NCI-H2107 (cell line): ENCODE data around the gene CS.
"Not testable (repeated sequence)": the region's sequence is repeated elsewhere in the genome, so short reads cannot be mapped to it uniquely, and the experiment has no call there.

Source experiments
- DNase-seq: peaks from one replicate; lab custom pipeline; 2025; lab: John Stamatoyannopoulos, UW

Gene CS

DNA sequence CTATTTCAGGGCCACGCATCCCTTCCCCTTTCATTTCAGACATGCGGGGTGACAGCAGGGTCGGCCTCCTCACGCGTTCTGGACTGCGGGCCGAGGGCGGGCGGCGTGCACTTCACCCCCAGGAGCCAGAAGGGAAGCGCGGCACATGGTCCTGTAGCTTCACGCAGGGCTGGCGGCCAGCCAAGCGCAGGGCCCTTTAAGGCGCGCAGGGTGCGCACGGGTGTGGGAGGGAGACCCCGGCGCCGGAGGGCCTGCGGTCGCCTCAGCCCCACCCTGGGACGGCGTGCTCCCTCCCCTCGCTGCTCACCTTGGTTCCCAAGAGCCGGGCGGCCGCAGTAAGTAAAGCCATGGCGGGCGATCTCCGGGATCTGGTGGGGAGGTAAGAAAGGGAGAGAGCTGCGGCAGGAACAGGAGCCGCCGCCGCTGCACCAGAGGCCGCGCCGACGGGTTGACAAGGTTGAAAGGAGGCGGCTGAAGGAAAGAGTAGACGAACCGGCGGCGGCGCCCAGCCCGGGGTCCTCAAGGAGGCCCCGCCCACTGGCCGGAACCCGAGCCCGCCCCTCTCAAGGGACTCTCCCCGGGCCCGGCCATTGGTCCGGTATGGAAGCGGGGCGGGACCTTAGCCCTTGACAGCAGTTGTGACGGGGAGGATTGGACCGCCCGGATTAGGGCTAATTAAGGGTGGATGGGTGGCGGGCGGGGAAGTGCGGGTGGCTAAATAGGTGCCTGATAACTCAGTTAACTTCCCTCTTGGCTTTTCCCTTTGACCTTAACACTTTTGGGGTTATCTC, at the start of gene CS:
TSS of gene CS (minus strand) at position 478 of the 791 bp plus-strand sequence. CDS start at position 349, 129 bp downstream.
- DNase-seq: peak; percentile 98

DNA sequence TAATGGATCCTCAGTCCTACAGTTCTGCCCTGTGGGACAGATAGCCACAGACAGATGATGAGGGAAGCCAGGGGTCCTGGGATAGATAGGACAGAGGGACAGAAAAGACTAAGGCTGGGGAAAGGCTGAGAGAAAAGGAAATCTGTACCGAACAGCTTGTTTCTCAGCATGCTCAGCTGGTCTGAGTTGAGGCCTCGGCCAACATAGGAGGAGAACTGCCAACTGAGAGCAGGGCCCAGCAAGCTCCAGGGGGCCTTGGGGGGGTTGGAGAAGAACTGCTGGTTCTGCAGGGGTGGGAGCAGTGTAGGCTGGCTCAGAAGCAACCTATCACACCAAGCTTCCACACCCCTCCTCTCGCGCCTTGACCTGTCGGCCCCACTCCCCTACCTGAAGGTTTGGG, 48.6 kb upstream of the CS start:
- DNase-seq: no peak

DNA sequence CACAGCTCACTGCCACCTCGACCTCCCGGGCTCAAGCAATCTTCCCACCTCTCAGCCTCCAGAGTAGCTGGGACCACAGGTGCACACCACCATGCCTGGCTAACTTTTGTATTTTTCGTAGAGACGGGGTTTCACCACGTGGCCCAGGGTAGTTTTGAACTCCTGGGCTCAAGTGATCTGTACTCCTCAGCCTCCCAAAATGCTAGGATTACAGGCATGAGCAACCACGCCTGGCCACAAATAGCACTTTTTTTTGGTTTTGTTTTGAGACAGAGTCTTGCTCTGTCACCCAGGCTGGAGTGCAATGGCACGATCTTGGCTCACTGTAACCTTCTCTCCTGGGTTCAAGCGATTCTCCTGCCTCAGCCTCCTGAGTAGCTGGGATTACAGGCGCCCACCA, 47.1 kb upstream of the CS start:
- not testable (repeated sequence) for DNase-seq

DNA sequence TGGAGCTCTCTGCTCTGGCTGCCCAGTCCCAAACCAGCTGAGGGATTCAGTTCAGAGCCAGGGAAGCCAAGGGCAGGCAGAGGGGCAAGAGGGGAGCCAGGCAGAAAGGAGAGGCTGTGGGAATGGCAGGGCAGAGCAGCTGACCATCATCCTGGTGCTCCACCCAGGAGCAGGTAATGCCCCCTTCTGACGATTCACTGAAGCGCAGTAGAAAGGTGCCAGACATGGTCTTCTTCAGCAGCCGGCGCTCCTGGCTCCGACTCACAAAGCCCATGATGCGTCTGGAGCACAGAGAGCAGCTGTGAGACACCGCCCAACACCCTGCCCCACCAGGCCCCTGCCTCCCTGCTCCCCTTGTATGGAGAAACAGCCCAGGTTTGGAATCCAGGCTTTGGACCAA, 46.5 kb upstream of the CS start:
- no peak for DNase-seq

DNA sequence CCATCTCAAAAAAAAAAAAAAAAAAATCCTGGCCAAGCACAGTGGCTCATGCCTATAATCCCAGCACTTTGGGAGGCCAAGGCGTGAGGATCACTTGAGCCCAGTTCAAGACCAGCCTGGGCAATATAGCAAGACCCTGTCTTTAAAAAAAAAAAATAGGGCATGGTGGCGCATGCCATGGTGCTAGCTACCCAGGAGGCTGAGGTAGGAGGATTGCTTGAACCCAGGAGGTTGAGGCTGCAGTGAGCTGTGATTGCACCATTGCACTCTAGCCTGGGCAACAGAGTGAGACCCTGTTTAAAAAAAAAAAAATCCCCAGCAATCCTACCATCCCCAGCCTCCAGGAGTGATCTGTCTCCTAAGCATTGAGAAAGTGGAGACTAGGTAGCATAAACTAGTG, 42.2 kb upstream of the CS start:
- DNase-seq: not testable (repeated sequence)

DNA sequence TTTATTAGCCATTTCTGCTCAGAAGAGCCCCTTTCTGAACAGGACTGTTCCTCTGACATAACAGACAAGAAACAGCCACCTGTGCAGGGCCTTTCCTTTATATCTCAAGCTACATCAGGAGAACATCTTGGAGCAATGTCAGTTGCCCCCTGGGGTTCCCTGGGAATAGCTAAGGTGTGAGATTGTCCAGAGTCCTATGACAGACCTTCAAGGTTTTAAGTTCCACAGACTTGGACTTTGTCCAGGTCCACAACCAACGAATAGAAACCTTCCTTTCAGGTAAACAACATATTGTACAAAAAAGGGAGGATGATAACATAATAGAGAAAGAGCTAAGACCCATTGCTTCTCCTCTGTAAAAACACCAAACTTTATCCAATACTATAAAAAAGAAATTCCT, 41.5 kb upstream of the CS start:
- no peak for DNase-seq

GRCh38 chr12:56339158-56339422, 39.0 kb upstream of the CS start:
- DNase-seq: no peak

DNA sequence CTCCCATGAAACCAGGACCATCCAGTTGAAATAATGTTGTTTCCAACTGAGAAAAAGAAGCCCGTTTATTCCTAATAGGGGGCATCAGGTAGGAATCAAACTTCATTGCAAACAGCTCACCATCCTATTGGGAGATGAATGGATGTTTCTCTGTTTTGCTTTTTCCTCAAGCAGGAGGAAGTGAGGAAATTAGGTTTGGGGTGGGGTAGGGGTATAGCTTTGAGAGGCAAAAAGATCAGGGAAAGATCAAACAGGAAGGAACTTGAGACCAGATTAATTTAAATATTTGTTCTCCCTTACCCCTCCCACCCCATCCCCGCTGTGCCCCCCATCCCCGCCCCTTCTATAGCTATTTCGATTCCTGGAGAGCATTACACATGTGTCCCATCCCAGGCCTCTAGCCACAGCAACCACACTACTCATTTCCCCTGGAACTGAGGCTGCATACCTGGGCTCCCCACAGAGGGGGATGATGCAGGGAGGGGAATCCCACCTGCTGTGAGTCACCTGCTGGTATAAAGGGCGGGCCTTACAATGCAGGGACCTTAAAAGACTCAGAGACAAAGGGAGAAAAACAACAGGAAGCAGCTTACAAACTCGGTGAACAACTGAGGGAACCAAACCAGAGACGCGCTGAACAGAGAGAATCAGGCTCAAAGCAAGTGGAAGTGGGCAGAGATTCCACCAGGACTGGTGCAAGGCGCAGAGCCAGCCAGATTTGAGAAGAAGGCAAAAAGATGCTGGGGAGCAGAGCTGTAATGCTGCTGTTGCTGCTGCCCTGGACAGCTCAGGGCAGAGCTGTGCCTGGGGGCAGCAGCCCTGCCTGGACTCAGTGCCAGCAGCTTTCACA, 38.4 kb upstream of the CS start, which contains the start of gene IL23A:
TSS of gene IL23A (plus strand) at position 577 of the 850 bp plus-strand sequence. CDS start at position 738, 161 bp downstream.
- peak; percentile 73 for DNase-seq

GRCh38 chr12:56337753-56338251, 37.7 kb upstream of the CS start:
- DNase-seq: no peak

GRCh38 chr12:56336361-56337167, 36.4 kb upstream of the CS start:
- DNase-seq: no peak

GRCh38 chr12:56335527-56335926, 35.4 kb upstream of the CS start:
- not testable (repeated sequence) for DNase-seq

DNA sequence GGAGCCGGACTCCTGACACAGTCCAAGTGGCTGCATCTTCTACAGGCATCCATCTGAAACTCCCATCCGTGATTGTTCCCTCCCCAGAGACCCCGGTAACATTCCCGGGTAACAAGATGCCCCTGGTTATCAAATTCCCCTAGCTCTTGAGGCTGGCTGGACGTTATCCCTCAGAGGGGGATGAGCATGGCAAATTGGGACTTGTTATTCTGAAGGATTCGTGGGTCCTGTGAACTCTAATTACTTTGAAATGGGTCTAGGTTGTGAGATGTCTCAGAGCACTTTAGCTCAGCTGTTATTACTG, 34.3 kb upstream of the CS start:
- no peak for DNase-seq

DNA sequence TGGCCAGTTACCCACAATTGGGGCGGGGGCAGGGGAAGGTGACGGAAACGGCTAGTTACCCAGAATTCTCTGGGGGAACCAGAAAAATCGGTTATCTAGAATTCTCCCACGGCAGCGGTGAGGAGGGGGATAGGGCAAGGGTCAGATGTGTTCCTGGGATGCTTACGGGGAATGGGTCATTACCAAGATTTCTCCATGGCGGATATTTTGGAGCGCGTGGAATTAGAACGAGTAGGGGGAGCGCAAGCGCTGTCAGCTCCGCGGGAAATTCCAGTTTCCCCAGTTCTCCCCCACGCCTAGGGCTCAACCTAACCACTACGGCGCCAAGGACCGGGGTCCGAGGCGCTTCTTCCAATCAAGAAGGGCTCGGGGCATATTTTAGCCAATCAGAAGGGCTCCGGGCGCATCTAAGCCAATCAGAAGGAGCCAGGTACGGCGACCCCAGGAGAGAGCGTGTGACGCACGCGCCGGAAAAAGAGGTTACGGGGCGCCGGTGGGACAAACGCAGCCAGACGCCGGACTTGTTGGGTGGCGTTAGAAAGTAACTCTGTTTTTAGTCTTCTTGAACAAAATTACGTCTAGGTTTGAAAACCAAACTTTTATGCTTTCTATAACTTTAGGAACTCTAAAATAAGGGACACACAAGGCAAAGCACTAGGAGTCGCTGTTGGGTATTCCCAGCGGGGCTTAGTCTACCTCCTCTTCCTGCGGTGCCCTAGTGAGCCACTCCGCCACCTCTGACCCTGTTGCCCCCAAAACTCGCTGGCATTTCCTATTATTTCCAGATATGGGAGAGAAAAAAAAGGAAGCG, 33.8 kb upstream of the CS start, which contains the start of gene PAN2:
TSS of gene PAN2 (minus strand) at position 322 of the 811 bp plus-strand sequence. CDS start 906 bp downstream, outside the sequence.
- peak; percentile 95 for DNase-seq

GRCh38 chr12:56333197-56333678, 33.1 kb upstream of the CS start:
- DNase-seq: no peak

- no peak for DNase-seq
Measured at GRCh38 chr12:56332512-56333196, 32.5 kb upstream of the CS start.

DNA sequence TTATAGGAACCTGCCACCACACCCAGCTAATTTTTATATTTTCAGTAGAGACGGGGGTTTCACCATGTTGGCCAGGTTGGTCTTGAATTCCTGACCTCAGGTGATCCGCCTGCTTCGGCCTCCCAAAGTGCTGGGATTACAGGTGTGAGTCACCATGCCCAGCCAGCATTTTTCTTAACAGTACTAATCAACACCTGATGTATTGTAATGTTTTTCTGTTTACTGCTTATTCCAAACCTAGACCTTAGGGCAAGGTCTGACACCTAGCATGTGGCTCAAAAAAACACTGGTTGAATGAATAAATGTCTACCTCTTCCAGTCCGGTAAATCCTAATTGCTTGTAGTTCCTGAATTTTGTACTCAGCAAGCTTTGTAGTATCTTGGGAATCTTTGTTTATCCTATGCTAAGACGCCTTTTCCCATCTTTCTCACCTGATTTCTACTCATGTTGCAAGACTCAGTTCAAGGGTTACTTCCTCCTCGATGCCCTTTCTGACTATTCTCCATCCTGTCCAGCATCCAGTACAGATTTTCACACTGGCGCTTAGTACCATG, 30.9 kb upstream of the CS start:
- no peak for DNase-seq

- DNase-seq: no peak
Measured at GRCh38 chr12:56326533-56326932, 26.4 kb upstream of the CS start.

DNA sequence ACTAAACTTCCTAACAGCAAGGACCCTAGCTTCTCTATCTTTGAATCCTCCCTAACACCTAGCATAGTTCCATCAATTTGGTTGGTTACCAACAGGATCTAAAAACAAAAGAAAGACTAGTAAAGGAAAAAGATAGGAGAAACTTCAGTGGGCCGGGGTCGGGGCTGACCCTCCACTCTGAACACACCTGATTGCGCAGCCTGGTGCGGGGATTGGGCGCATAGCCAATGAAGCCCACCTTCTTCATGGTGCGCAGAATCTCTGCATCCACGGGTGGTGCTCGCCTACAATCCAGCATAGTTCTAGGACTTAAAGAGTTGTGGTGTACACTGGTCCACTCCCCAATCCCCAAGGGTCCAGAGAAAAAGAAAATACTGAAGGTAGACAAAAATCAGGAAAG, 26.0 kb upstream of the CS start:
- DNase-seq: no peak

- no peak for DNase-seq
Measured at GRCh38 chr12:56324206-56324605, 24.1 kb upstream of the CS start.

GRCh38 chr12:56321610-56322009, 21.5 kb upstream of the CS start:
- not testable (repeated sequence) for DNase-seq
